Lower leg skin (tissue), 4 donors: Measurements from ENCODE around the gene CST9. TPM values are rescaled to one million over a fixed set of nuclear protein-coding genes. Genes with fewer than 3 reads are reported as not detected.
"Not testable (repeated sequence)": the region's sequence is repeated elsewhere in the genome, so short reads cannot be mapped to it uniquely, and the experiment has no call there.

Source experiments
- DNase-seq, 2 donors: peaks; one replicate each; pipeline ENCODE4 v3.0.0-alpha.2; 2019; ENCODE audit warnings: low spot score in 2 of 2
- H3K4me3 ChIP-seq: fragments of 200-600 bp; sonication (generic); 2 replicates; pipeline ENCODE4 v1.5.1; 2017; ENCODE audit warnings: mild to moderate bottlenecking, low read depth; ENCODE audit not compliant: poor library complexity, severe bottlenecking
- POLR2A ChIP-seq, 2 donors: fragments of 450-650 bp; IDR thresholded peaks; one replicate each; pipeline ENCODE4 v1.6.1; 2016 to 2017; ENCODE audit warnings: antibody characterized with exemption in 2 of 2, mild to moderate bottlenecking in 1 of 2, moderate library complexity in 1 of 2
- WGBS, 2 donors: methylation state at CpG; one replicate each; pipeline ENCODE4 v1.1.5; 2018; 5-methylcytosine and 5-hydroxymethylcytosine counted together
- intact Hi-C: fragments of 100-400 bp; cut with DNase I; formaldehyde crosslinking; loops from one replicate; pipeline ENCODE4 v1.15.0; 2023; ENCODE audit warnings: low total_unique reads
- total RNA-seq, 4 donors: library from RNA; depleted of rRNA; stranded (reverse); fragments of >200 nt; gene quantifications; one replicate each; pipeline ENCODE4 v1.1.0, GENCODE V29; 2016
- TF ChIP-seq, protein P1 (sequence below), 3 donors: fragments of 450-650 bp; IDR thresholded peaks; one replicate each; pipeline ENCODE4 v1.5.1; 2016; ENCODE audit warnings: antibody characterized with exemption in 3 of 3, mild to moderate bottlenecking in 3 of 3, moderate library complexity in 2 of 3

Gene CST9
- total RNA-seq, 4 donors from 2014 or later, result not detected

DNA sequence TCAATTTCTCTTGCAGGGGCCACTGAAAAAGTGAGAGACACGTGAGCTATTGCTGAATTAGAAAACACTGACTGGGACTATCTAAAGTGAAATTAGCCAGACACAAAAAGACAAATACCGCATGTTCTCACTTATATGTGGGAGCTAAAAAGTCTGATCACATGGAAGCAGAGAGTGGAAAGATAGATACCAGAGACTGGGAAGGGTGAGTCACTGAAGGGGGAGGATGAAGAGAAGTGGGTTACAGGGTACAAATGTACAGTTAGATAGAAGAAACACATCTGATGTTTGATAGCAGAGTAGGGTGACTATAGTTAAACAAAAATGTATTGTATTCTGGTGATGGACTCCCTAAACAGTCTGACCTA is 18.6 kb upstream of the CST9 start:
- intact Hi-C loops, result no loop called here
- H3K4me3 ChIP-seq, result no peak overlapping the region
- DNase-seq, result no peak
- TF ChIP-seq POLR2A (IDR thresholded peaks at IDR 0.05), result no peak
- WGBS, 2 donors, result 67 to 70% methylated on average over 2 of the region's 2 CpGs

DNA sequence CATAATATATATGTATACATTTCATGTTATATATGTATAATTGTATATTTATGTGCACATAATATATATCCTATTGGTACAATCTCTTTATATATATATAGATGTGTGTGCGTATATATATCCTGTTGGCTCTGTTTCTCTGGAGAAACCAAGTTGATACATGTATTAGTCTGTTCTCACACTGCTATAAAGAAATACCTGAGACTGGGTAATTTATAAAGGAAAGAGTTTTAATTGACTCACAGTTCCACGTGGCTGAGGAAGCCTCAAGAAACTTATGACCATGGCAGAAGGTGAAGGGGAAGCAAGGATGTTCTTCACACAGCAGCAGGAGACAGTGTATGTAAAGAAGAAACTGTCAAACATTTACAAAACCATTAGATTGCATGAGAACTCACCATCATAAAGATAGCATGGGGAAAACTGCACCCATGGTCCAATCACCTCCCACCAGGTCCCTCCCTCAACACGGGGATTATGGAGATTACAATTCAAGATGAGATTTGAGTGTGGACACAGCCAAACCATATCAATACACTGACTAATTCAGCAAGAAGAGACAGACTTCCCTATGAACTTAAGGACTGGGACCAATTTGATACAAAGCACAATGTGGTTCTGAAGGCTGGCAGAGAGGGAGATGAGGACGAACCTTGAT is 18.1 kb upstream of the CST9 start:
- no peak overlapping the region for H3K4me3 ChIP-seq
- DNase-seq, result peak in 1 of 2 donors; percentile 40
- TF ChIP-seq, protein P1, sequence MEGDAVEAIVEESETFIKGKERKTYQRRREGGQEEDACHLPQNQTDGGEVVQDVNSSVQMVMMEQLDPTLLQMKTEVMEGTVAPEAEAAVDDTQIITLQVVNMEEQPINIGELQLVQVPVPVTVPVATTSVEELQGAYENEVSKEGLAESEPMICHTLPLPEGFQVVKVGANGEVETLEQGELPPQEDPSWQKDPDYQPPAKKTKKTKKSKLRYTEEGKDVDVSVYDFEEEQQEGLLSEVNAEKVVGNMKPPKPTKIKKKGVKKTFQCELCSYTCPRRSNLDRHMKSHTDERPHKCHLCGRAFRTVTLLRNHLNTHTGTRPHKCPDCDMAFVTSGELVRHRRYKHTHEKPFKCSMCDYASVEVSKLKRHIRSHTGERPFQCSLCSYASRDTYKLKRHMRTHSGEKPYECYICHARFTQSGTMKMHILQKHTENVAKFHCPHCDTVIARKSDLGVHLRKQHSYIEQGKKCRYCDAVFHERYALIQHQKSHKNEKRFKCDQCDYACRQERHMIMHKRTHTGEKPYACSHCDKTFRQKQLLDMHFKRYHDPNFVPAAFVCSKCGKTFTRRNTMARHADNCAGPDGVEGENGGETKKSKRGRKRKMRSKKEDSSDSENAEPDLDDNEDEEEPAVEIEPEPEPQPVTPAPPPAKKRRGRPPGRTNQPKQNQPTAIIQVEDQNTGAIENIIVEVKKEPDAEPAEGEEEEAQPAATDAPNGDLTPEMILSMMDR (IDR thresholded peaks at IDR 0.05), result no peak
- TF ChIP-seq POLR2A (IDR thresholded peaks at IDR 0.05), result no peak
- intact Hi-C loops, result no loop called here
- 52 to 57% methylated on average over 4 of the region's 4 CpGs for WGBS, 2 donors

DNA sequence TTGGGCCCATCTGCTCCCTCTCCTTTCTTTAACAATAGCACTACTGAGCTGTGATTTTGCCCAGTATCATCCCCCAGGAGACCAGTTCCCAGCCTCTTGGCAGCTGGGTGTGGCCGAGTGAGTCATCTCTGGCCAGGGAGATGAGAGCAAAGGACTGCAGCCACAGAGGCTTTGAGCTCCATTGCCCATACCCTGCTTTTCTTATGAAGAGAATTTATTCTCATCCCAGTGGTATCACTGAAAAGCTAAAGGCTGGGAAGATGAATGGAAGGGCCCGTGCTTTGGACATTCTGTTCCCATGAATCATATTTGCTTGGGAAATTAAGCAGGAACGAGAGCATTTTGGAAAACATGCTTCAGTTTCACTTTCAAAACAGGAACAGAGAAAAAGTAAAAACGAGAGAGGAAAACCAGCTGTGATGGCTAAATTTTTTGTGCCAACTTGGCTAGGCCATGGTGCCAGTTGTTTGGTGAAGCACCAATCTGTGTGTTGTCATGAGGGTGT is 17.2 kb upstream of the CST9 start:
- TF ChIP-seq POLR2A (IDR thresholded peaks at IDR 0.05), result no peak
- TF ChIP-seq, protein P1 (IDR thresholded peaks at IDR 0.05), result no peak
- peak; percentile 76 to 92 for DNase-seq
- 4 to 5% methylated on average over 4 of the region's 4 CpGs for WGBS, 2 donors
- intact Hi-C loops, result no loop called here
- H3K4me3 ChIP-seq, result no peak overlapping the region

DNA sequence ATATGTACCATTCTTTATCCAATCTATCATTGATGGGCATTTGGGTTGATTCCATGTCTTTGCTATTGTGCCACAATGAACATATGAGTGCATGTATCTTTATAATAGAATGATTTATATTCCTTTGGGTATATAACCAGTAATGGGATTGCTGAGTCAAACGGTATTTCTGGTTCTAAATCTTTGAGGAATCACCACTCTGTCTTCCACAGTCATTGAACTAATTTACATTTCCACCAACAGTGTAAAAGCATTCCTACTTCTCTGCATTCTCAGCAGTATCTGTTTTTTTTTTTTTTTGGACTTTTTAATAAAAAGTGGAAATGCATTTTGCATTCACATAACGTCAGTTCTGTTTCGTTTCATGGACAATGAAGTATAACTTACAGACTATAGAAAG is 16.7 kb upstream of the CST9 start:
- H3K4me3 ChIP-seq, intact Hi-C loops: not testable (repeated sequence)
- whole genome bisulfite sequencing, 2 donors, result 43 to 55% methylated on average over 3 of the region's 3 CpGs

DNA sequence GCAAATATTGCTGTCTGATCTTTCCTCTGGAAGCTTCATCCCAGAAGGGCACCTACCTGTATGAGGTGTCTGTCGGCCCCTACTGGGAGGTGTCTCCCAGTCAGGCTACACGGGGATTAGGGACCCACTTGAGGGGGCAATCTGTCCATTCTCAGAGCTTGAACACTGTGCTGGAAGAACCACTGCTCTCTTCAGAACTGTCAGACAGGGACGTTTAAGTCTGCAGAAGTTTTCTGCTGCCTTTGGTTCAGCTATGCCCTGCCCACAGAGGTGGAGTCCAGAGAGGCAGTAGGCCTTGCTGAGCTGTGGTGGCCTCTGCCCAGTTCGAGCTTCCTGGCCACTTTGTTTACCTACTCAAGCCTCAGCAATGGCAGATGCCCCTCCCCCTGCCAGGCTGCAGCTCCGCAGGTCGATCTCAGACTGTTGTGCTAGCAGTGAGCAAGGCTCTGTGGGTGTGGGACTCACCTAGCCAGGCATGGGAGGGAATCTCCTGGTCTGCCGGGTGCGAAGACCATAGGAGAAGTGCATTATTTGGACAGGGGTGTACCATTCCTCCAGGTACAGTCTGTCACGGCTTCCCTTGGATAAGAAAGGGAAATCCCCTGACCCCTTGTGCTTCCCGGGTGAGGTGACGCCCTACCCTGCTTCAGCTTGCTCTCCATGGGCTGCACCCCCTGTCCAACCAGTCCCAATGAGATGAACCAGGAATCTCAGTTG is 15.1 kb upstream of the CST9 start:
- TF ChIP-seq, protein P1 (IDR thresholded peaks at IDR 0.05), result peak in 1 of 3 donors; percentile 6
- DNase-seq, result peak in 1 of 2 donors; percentile 83
- intact Hi-C loops, H3K4me3 ChIP-seq: not testable (repeated sequence)
- 73 to 83% methylated on average over 9 to 10 of the region's 11 CpGs for WGBS, 2 donors

More for the DNA sequence above, 16.7 kb upstream of the CST9 start:
- not testable (repeated sequence) for DNase-seq

DNA sequence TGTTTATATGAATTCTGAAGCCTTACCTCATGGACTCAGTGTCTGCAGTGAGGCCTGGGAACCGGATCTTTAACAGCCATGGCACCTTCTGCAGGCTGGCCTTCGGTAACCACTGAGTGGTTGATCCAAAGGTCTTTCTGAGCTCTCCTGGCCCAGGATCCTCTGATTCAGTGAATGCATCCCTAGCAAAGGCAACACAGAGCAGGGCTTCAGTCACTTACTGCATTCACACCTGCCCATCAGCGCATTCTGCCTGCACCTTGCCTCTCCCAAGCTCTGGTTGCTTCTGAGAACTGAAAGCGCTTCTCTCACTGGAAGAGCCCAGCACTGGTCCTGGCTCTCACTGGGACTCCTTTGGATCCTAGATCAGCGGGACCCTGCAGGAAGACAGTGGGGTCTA is 8.4 kb upstream of the CST9 start:
- no peak for TF ChIP-seq POLR2A (IDR thresholded peaks at IDR 0.05)
- TF ChIP-seq, protein P1 (IDR thresholded peaks at IDR 0.05), result no peak
- 86 to 92% methylated on average over 5 of the region's 5 CpGs for WGBS, 2 donors
- intact Hi-C loops, result no loop called here
- no peak overlapping the region for H3K4me3 ChIP-seq
- DNase-seq, result no peak
